Measurements from ENCODE around the gene GPS2.
"Not testable (repeated sequence)": the region's sequence is repeated elsewhere in the genome, so short reads cannot be mapped to it uniquely, and the experiment has no call there.

Gene GPS2, protein sequence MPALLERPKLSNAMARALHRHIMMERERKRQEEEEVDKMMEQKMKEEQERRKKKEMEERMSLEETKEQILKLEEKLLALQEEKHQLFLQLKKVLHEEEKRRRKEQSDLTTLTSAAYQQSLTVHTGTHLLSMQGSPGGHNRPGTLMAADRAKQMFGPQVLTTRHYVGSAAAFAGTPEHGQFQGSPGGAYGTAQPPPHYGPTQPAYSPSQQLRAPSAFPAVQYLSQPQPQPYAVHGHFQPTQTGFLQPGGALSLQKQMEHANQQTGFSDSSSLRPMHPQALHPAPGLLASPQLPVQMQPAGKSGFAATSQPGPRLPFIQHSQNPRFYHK

DNA sequence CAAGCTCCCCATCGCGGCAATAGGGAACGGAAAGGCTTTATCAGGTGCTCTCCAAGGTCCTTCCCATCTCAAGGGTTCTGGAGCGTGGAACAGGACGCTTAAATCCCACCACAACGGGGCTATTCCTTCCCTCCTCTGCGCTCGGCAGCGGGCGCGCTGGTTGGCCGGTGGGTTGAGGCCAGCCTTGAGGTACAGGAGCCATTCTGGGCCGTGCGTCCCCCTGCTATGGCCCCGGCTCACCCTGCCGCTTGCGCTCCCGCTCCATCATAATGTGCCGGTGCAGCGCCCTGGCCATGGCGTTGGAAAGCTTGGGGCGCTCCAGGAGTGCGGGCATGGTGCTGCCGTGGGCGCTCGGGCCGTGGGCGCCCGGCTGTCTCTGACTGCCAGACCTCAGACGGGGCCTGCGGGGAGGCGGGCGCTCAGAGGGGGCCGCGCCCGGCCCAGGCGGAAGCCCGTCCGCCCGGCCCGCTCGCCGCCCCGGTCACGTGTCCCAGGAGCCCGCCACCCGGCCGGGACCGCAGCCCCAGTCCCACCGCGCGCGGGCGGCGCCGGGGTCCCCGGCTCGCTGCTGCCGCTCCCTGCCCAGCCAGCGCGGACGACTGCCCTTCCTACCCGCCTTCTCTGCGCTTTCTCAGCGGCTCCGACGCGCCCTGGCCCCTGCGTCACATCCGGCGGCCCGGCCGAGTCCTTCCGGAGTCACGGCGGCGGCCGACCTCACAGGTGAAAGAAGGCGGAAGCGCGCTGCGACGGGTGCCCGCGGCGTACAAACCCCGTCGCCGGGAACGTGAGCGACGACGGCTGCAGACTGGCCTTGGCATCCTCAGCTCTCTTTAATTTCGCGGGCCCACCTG, at the start of gene GPS2:
TSS of gene GPS2 (minus strand) at position 642 of the 851 bp plus-strand sequence. CDS start at position 334, 308 bp downstream.
- DNase-seq = peak; percentile 90 to 95 (median 93)

DNA sequence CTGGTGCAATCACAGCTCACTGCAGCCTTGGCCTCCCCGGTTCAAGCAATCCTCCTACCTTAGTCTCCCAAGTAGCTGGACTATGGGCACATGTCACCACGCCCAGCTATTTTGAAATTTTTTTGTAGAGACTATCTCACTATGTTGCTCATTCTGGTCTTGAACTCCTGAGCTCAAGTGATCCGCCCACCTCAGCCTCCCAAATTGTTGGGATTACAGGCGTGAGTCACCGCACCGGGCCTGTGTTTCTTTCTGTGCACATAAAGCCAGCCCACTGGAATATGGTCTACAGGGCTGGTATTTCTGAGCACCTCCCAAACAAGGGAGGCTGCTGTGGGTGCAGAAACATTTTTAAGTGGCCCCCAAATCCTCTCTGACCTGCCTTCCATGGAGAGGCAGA, 48.2 kb upstream of the GPS2 start:
- peak in 1 of 3 donors; percentile 25 for DNase-seq

DNA sequence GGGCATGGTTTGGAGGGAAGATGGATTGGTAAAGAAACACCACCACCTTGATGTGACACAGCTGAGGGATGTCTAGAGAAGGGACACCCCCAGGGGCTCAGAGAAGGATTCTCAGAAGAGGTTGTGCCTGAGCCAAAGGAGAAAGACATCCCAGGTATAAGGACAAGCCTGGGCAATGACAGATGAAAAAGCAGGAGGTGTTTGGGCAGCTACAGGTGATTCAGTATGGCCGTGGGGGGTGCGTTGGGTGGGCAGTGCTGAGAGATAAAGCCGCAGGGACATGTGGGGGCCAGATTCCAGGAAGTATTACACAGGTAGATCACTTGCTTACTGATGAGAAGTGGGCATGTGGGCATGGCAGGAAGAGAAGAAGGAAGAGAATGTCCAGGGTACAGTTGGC, 46.7 kb upstream of the GPS2 start:
- DNase-seq = no peak

DNA sequence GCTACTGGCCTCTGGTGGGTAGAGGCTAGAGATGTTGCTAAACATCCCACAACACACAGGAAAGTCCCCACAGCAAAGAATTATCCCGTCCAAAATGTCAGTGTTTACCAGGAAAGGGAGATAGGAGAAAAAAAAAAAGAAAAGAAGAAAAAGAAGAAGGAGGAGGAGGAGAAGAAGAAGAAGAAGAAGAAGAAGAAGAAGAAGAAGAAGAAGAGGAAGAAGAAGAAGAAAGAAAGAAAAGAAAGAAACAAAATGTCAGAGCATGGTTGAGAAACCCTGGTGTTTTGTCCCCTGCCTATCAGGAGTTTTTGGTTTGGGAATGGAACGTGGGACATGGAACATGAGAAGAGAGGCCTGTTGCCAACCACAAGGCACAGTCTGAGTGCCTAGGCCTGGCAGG, 42.2 kb upstream of the GPS2 start:
- no peak for DNase-seq

DNA sequence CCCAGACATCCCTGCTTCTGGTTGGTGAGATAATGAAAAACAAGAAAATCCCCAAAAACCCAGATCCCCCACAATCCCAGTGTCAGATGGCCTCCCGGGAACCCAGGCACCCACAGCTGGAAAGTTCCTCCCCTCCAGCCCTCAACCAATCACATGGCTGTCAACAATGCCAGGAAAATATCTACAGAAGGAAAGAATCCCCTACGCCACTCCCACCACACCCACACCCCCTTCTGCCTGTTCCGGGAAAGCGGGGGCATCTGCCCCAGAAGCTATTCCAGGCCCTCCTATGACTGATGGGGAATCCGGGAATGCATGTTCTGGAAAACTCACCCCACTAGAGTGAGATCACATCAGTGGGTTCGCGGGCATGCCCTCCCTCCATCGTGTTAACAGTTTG, 41.6 kb upstream of the GPS2 start:
- no peak for DNase-seq

DNA sequence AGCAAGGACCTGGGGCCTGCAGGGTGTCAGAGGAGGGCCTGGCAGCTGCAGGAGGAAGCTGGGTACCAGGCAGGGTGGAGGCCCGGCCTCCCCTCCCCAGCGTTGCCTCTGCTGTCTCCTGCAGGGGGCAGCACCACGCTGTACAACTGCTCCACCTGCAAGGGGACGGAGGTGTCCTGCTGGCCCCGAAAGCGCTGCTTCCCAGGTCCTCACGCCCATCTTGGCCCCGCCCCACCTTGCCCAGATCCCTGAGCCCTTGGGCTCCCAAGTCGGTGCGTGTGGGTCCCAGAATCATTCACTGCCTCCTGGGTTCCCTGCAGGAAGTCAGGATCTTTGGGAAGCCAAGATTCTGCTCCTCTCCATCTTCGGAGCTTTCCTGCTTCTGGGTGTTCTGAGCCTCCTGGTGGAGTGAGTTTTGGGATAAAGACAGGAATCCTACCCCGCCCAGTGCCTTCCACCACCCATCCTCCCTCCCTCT, 41.0 kb upstream of the GPS2 start:
- peak; percentile 77 to 92 (median 87) for DNase-seq

DNA sequence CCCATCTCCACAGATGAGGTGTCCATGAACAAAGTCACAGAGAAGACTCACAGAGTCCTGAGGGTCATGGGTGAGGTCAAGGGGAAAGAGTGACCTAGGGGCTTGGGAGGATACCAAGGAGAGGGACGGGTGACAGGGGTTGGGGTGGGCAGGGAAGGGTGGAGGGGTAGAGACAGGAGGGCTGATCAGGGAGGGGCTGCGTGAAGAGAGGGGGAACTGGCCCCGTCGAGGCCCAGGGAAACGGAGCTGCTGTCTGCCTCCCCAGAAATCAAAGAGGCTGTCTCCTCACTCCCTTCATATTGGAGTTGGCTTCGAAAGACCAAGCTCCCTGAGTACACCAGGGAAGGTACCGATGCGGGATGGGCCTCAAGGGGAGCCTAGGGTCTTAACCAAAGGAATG, 40.4 kb upstream of the GPS2 start:
- DNase-seq = no peak

DNA sequence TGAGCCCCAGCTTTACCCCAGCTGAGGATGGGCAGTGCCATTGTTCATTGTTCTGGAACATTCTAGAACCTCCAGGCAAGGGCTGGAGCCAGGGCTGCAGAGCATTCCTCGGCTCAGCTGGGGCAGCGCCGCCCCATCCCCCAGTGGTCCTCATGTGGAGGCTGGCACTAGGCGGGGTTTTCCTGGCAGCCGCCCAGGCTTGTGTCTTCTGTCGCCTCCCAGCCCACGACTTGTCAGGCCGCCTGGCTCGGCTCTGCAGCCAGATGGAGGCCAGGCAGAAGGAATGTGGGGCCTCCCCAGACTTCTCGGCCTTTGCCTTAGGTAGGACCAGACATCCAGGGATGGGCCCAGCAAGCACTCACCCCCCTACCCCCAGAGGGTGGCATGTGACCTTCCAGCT, 39.9 kb upstream of the GPS2 start, which contains the start of gene TMEM95:
TSS of gene TMEM95 (plus strand) at position 104 of the 400 bp plus-strand sequence. CDS start at position 153, 49 bp downstream.
- no peak for DNase-seq

DNA sequence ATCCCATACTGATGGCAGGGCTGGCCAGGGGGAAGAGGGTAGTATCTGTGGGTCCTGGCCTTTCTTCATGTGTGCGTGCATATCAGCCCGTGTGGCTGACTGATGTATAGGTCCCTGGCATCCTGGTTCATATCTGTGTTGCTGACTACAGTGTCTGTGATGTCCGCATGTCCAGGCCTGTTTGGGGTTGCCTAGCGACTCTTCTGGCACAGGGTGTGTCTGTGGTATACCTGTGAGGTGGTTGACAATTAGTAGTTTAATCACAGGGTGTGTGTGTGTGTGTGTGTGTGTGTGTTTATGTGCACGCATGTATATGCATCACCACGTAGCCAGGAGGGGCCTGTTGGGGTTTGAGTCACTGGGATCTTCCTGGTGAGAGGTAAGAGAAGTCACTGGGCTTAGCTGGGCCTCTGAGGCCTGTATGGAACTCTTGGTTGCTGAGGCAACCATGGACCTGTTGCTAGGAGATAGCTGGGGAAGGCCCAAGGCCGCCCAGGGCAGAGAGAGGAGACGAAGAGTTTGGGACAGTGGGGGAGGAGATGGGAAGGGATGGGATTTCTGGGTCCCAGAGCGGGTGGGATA, 39.2 kb upstream of the GPS2 start:
- DNase-seq = peak in 2 of 3 donors; percentile 17 to 20

DNA sequence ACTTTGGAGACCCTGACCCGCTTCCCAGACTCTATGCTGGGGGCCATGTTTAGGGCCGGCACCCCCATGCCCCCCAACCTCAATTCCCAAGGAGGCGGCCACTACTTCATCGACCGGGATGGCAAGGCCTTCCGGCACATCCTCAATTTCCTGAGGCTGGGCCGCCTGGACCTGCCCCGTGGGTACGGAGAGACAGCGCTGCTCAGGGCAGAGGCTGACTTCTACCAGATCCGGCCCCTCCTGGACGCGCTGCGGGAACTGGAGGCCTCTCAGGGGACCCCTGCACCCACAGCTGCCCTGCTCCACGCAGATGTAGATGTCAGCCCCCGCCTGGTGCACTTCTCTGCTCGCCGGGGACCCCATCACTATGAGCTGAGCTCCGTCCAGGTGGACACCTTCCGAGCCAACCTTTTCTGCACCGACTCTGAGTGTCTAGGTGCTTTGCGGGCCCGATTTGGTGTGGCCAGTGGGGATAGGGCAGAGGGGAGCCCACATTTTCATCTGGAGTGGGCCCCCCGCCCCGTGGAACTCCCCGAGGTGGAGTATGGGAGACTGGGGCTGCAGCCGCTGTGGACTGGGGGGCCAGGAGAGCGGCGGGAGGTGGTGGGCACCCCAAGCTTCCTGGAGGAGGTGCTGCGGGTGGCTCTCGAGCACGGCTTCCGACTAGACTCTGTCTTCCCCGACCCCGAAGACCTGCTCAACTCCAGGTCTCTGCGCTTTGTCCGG, 37.9 kb upstream of the GPS2 start:
- DNase-seq = no peak

DNA sequence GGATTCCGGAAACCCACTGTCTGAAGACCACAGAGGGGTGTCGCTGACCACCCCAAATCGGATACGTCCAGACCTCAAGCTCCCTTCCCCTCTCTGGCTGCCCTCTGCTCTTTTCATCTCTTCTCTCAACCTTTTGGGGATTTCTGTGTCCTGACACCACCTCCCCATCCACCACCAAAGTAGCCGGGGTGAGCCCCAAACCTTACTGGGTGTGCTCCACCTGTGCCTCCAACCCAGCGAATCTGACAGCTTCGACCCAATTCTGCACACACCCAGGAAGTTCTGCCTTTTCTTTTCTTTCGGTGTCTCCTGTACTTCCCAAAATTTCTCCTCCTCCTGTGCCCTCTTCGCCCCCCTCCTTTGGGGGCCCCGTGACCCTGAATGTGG, 37.3 kb upstream of the GPS2 start:
- no peak for DNase-seq

DNA sequence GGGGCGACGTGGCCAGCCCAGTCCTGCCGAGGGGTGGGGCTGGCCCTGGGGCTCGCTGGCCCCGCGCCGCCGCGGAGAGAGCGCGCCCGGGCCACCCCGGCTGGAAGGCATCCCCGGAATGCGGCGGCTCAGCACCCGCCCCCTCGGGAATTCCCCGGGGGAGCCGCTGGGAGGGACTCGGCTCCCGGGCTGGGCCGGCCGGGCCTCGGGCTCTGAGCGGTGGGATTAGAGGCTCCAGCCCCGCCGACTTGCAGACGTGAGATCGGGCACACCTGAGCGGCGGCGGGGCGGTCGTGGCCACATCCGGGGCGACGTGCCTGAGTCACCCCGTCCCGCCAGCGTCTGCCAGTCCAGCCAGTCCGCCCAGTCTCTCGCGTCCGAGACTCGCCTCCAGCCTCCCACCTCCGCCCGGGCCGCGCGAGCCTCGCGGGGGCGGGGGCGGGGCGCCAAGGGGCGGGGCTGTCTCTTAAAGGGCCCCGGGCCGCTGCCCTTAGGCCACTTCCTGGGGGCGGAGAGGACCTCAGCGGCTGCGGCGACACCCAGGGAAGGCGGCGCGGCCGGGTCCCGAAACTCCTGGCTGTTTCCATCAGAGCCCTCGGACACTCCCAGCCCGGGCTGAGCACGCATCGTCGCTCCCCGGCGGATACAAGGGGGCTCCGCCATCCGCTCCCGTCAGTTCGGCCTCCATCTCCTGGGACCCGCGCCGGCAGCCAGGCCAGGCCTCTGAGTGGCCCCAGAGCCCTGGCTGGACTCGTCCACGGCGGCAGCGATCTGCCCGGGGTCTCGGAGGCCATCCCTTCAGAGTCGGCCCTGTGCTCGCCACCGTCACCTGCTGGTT, 36.7 kb upstream of the GPS2 start, which contains the start of gene KCTD11:
TSS of gene KCTD11 (plus strand) at position 498 of the 838 bp plus-strand sequence.
- peak; percentile 88 to 97 (median 95) for DNase-seq

DNA sequence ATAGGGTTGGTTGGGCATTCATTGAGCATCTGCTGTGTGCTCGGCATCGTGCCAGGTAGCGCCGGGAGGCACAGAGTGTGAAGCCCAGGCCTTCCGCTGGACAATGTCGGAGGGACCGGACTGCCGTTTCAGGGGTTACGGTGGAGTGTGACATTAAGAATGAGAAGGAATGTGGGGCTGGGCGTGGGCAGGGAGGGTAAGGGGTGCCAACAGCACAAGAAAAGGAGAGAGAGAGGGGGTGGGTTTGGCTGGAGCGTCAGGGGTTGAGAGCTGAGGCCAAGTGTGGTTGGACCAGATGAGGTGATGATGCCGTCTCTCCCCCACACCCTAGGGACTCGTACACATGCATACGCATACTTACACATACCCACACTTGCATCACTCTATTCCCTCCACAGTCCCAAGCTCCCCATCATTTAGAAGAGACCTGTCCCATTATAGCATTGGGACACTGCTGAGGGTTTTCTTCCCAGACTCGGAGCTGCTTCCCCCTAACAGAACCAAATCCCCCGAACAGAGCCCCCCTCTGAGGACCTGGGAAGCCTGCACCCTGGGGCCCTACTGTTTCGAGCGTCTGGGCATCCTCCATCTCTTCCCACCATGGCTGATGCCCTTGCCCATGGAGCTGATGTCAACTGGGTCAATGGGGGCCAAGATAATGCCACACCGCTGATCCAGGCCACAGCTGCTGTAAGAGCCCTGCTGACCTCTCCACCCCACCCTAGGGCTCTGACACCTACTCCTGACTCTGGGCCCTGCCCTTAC, 33.5 kb upstream of the GPS2 start:
- no peak for DNase-seq

DNA sequence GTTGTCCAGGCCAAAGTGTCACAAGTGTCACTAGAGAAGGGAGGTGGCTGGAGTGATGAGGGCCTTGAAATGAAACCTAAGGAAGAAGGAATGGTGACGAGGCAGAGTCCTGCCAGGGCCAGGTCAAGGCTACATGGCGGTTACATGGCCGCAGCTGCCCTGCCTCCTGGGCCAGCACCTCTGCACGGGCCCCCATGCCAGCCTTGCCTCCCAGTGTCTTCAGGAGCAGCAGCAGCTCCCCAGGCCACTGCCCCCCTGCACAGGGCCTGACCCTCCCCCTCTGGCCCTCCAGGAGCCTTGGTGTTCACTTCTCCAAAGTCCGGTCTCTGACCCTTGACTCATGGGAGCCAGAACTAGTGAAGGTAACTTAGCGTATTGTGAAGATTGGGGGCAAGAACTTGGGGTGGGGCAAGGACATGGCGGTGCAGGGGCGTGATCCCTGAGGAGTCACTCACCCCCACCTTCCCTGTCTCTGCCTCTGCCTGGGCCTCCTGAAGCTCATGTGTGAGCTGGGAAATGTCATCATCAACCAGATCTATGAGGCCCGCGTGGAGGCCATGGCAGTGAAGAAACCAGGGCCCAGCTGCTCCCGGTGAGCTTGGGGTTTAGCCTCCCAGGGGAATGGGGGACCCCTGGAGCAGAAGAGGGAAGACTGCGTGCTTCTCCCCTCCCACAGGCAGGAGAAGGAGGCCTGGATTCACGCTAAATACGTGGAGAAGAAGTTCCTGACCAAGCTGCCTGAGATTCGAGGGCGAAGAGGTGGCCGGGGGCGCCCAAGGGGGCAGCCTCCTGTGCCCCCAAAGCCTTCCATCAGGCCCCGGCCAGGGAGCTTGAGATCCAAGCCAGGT, 32.7 kb upstream of the GPS2 start:
- DNase-seq = no peak

DNA sequence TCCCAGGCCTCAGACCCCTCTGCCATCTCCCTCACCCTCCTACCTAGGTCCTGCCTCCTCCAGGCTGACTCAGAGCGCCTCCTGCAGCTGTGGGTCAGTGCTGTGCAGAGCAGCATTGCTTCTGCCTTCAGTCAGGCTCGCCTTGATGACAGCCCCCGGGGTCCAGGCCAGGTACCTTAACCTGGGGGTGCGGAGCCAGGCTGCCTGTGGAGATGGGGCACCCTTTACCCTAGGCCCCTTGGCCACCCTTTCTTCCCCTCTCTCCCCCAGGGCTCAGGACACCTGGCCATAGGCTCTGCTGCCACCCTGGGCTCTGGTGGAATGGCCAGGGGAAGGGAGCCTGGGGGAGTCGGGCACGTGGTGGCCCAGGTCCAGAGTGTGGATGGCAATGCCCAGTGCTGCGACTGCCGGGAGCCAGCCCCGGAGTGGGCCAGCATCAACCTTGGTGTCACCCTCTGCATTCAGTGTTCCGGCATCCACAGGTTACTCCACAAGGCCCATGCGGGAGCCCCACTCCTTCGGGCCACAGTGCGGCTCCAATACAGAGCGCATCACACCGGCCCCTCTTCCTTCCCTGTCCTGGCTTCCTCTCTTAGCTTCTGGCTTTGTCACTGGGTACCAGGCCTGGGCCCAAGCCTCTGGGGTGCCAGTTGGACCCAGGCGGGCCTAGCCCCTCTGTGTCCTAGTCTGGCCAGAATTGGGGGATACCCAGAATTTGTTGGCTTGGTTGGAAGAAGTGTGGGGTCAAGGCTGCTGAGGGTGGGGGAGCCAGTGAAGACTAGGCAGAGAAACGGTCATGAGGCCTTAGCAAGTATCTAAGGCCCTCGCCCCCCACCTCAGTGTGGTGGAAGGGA, 31.8 kb upstream of the GPS2 start:
- no peak for DNase-seq

DNA sequence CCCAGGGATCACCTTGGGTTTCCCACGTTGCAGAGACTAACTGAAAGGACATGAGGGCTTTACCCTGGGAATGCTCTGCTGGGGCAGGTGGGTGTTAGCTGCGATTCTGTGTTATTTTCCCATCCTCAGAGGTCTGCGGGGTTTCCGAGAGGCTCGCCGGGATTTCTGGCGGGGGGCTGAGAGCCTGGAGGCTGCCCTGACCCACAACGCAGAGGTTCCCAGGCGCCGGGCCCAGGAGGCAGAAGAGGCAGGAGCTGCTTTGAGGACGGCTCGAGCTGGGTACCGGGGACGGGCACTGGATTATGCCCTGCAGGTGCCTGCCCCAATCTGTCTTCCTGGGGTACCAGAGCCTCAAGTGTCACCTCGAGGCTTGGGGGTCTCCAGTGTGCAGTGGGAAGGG, 28.1 kb upstream of the GPS2 start:
- no peak for DNase-seq

DNA sequence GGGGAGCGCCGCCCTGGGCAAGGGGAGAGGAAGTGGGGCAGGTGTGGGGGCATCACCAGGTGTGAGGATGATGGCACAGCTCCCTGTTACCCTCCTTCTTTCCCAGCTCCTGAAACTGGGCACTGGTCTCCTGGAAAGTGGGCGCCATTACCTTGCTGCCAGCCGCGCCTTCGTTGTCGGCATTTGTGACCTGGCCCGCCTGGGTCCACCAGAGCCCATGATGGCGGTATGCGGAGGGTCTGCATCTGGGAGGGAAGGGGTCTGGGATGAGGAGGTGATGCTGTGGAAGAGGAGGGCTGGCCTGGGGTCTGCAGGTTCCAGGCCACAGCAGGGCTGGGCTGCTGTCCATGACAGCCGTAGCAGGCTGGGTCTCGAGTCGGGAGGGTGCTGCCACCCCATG, 26.7 kb upstream of the GPS2 start:
- no peak for DNase-seq

DNA sequence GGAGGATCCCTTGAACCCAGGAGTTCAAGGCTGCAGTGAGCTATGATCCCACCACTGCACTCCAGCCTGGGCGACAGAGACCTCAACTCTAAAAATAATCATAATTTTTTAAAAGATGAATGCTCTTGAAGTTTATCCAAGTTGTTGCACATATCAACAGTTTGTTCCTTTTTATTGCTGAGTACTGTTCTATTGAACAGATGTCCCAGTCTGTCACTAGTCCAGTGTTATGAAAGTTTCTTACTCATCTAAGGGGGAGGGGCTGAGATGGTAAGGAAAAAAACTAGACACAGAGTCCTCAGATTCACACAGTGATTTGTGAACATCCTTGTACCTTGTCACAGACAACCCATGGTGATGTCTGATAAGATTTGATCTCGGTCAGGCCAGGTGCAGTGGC, 25.0 kb upstream of the GPS2 start:
- peak; percentile 47 to 66 (median 61) for DNase-seq

DNA sequence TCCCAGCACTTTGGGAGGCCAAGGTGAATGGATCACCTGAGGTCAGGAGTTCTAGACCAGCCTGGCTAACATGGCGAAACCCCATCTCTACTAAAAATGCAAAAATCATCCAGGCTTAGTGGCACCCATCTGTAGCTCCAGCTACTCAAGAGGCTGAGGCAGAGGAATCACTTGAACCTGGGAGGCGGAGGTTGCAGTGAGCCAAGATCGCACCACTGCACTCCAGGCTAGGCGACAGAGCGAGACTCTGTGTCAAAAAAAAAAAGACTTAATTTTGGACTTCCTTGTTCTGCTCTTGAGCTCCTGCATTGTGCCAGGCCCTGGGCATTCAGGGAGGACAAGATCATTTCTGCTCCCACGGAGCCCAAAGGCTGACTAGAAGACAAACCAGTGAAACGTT, 22.4 kb upstream of the GPS2 start:
- not testable (repeated sequence) for DNase-seq
